ENCODE results near the gene KIFAP3. TPM values are rescaled to one million over a fixed set of nuclear protein-coding genes. Genes with fewer than 3 reads are reported as not detected.
"Not testable (repeated sequence)": the region's sequence is repeated elsewhere in the genome, so short reads cannot be mapped to it uniquely, and the experiment has no call there.

KIFAP3 gene
- total RNA-seq, 2 donors from 2014 or later, result 17.1 to 37.3 TPM

- Histone ChIP-seq H3K36me3 (no peaks in the 10 kb centered on the region), H3K4me1 (replicated peaks) (no peaks in the 10 kb centered on the region), H3K27me3 (replicated peaks; ENCODE audit: insufficient read depth) (no peaks in the 10 kb centered on the region), H3K4me3 (no peak overlapping the region), H3K9me3 (no peaks in the 10 kb centered on the region), H3K27ac (no peak overlapping the region)
- no peak for DNase-seq (ENCODE audit: low spot score)
- intact Hi-C loops (cut with DNase I), result no loop called here
- TF ChIP-seq, protein P1, sequence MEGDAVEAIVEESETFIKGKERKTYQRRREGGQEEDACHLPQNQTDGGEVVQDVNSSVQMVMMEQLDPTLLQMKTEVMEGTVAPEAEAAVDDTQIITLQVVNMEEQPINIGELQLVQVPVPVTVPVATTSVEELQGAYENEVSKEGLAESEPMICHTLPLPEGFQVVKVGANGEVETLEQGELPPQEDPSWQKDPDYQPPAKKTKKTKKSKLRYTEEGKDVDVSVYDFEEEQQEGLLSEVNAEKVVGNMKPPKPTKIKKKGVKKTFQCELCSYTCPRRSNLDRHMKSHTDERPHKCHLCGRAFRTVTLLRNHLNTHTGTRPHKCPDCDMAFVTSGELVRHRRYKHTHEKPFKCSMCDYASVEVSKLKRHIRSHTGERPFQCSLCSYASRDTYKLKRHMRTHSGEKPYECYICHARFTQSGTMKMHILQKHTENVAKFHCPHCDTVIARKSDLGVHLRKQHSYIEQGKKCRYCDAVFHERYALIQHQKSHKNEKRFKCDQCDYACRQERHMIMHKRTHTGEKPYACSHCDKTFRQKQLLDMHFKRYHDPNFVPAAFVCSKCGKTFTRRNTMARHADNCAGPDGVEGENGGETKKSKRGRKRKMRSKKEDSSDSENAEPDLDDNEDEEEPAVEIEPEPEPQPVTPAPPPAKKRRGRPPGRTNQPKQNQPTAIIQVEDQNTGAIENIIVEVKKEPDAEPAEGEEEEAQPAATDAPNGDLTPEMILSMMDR (IDR thresholded peaks at IDR 0.05), result no peak
- TF ChIP-seq POLR2A (IDR thresholded peaks at IDR 0.05) (no peak), POLR2AphosphoS5 (IDR thresholded peaks at IDR 0.05) (no peak)
- 76% methylated on average over 5 of the region's 5 CpGs for WGBS
These were observed 11.2 kb downstream of the KIFAP3 start for GRCh38 chr1:170063109-170063826.

DNA sequence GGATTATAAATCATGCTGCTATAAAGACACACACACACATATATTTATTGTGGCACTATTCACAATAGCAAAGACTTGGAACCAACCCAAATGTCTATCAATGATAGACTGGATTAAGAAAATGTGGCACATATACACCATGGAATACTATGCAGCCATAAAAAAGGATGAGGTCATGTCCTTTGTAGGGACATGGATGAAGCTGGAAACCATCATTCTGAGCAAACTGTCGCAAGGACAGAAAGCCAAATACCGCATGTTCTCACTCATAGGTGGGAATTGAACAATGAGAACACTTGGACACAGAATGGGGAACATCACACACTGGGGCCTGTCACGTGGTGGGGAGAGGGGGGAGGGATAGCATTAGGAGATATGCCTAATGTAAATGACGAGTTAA, 12.8 kb downstream of the KIFAP3 start:
- WGBS, result 97% methylated on average over 4 of the region's 4 CpGs
- H3K27ac ChIP-seq; H3K9me3 ChIP-seq; H3K36me3 ChIP-seq; H3K27me3 ChIP-seq (replicated peaks; ENCODE audit: insufficient read depth); intact Hi-C loops (cut with DNase I); H3K4me1 ChIP-seq (replicated peaks); H3K4me3 ChIP-seq; DNase-seq (ENCODE audit: low spot score): not testable (repeated sequence)

GRCh38 chr1:170060015-170060520, 14.4 kb downstream of the KIFAP3 start:
- intact Hi-C loops (cut with DNase I); H3K4me3 ChIP-seq; H3K27me3 ChIP-seq (replicated peaks; ENCODE audit: insufficient read depth); H3K9me3 ChIP-seq; DNase-seq (ENCODE audit: low spot score); H3K27ac ChIP-seq; H3K36me3 ChIP-seq; H3K4me1 ChIP-seq (replicated peaks): not testable (repeated sequence)
- 94% methylated on average over 3 of the region's 3 CpGs for WGBS

DNA sequence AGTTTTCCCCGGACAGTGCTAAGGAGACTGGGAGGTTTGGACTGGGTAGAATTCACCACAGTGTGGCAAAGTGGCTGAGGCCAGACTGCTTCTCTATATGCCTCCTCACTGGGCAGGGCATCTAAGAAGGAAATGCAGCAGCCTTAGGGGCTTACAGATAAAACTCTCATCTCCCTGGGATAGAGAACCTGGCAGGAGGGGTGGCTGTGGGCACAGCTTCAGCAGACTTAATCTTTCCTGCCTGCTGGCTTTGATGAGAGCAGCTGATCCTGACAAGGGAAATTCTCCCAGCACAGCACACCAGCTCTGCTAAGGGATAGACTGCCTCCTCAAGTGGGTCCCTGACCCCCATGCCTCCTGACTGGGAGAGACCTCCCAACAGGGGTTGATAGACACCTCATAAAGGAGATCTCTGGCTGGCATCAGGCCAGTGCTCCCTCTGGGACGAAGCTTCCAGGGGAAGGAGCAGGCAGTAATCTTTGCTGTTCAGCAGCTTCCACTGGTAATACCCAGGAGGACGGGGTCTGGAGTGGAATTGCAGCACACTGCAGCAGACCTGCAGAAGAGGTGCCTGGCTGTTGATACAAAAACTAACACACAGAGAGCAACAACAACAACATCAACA, 25.2 kb downstream of the KIFAP3 start:
- H3K36me3 ChIP-seq, result no peaks in the 10 kb centered on the region
- no peaks in the 10 kb centered on the region for H3K27me3 ChIP-seq (replicated peaks; ENCODE audit: insufficient read depth)
- no peak overlapping the region for H3K4me3 ChIP-seq
- no peaks in the 10 kb centered on the region for H3K9me3 ChIP-seq
- WGBS, result 75% methylated on average over 3 of the region's 3 CpGs
- intact Hi-C loops (cut with DNase I), result no loop called here
- TF ChIP-seq POLR2AphosphoS5 (IDR thresholded peaks at IDR 0.05) (no peak), POLR2A (IDR thresholded peaks at IDR 0.05) (no peak)
- TF ChIP-seq, protein P1 (IDR thresholded peaks at IDR 0.05), result no peak
- no peaks in the 10 kb centered on the region for H3K4me1 ChIP-seq (replicated peaks)
- no peak overlapping the region for H3K27ac ChIP-seq
- DNase-seq (ENCODE audit: low spot score), result no peak

DNA sequence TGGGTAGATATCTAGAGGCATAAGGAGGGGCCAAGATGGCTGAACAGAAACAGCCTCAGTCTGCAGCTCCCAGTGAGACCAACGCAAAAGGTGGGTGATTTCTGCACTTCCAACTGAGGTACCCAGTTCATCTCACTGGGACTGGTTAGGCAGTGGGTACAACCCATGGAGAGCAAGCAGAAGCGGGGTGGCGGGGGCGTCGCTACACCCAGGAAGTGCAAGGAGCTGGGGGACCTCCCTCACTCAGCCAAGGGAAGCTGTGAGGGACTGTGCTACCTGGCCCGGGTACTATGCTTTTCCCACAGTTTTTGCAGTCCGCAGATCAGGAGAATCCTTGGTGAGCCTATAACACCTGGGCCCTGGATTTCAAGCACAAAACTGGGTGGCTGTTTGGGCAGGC, 26.0 kb downstream of the KIFAP3 start:
- no peak for TF ChIP-seq POLR2AphosphoS5 (IDR thresholded peaks at IDR 0.05)
- TF ChIP-seq, protein P1 (IDR thresholded peaks at IDR 0.05), result no peak
- no peak for TF ChIP-seq POLR2A (IDR thresholded peaks at IDR 0.05)
- Histone ChIP-seq H3K27me3 (replicated peaks; ENCODE audit: insufficient read depth) (no peaks in the 10 kb centered on the region), H3K4me1 (replicated peaks) (no peaks in the 10 kb centered on the region), H3K36me3 (no peaks in the 10 kb centered on the region), H3K9me3 (no peaks in the 10 kb centered on the region), H3K4me3 (no peak overlapping the region), H3K27ac (no peak overlapping the region)
- 100% methylated on average over 7 of the region's 7 CpGs for WGBS
- no peak for DNase-seq (ENCODE audit: low spot score)
- intact Hi-C loops (cut with DNase I), result no loop called here

- Histone ChIP-seq H3K27ac (no peak overlapping the region), H3K36me3 (no peaks in the 10 kb centered on the region), H3K9me3 (no peaks in the 10 kb centered on the region), H3K27me3 (replicated peaks; ENCODE audit: insufficient read depth) (no peaks in the 10 kb centered on the region), H3K4me3 (no peak overlapping the region), H3K4me1 (replicated peaks) (no peaks in the 10 kb centered on the region)
- DNase-seq (ENCODE audit: low spot score), result no peak
- TF ChIP-seq, protein P1 (IDR thresholded peaks at IDR 0.05), result no peak
- TF ChIP-seq POLR2AphosphoS5 (IDR thresholded peaks at IDR 0.05), result no peak
- TF ChIP-seq POLR2A (IDR thresholded peaks at IDR 0.05), result no peak
- intact Hi-C loops (cut with DNase I), result no loop called here
These were observed 30.3 kb downstream of the KIFAP3 start for GRCh38 chr1:170044187-170044586.

Data from prostate gland (tissue), 2 donors.